ENCODE measurements around the gene ANG. TPM values are rescaled to one million over a fixed set of nuclear protein-coding genes. Genes with fewer than 3 reads are reported as not detected.

The ANG gene
- 1.7 and 2.6 TPM in 2 replicates for total RNA-seq

DNA sequence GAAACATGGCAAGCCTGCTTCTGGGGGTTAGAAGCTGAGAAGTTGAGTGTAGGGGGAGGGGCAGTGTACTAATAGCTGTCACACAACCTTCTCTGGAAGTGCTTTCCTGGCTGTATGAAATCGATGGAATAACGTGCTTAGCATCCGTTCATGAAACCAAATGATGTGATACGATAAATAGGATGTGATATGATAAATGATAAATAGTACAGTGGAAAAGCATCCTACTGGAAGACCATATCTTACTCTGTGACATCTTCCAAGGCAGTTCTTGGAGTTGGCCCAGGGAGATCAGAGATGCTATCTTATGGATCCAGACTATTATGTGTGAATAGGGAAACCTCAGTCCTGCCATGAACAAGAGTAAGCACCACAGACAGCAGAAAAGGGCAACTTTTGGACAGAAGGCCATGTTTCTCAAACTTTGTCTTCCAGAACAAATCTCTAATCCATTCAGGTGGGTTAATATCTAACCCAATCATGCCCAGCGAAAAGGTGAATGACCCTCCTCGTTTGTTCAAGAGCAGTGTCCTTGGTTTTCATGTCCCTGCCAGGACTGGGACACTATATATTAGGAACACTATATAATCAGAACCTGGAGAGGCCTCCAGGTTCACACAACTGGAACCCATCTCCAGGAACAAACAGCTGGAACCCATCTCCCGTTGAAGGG lies at the start of gene ANG:
TSS of gene ANG (plus strand) at position 598 of the 673 bp plus-strand sequence. CDS start 4,801 bp downstream, outside the sequence.

DNA sequence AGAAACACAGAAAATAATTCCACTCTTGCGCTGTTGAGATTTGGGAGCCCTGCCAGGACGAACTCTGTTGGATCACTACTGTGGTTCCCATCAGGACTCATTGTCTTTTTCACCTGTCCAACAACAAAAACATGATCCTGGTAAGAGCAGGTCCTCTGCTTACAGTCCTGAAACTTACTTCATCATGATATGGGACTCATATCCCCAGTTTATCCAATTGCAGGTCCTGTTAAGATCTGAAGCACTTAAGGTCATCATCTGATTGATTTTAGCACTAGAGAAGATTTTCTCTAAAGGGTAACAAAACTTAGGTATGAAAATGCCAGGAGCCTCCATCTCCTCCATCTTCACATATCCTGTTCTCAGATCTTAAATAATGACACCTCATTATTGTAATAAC lies 47.0 kb upstream of the ANG start, which contains the start of gene OR6S1:
TSS of gene OR6S1 (minus strand) at position 101 of the 400 bp plus-strand sequence. CDS start at position 101, 0 bp downstream.

GRCh38 chr14:20683891-20684661 lies 4.5 kb upstream of the ANG start, which contains the start of gene RNASE4:
Gene RNASE4, plus strand, starts transcription at chr14:20684560. Its CDS starts 14,812 bp downstream, at chr14:20699372.

Other genes starting within 250 kb of the ANG start
- 15.0 and 17.6 TPM in 2 replicates for gene OSGEP, start 234.0 kb upstream of the ANG start, total RNA-seq
- gene APEX1, start 233.5 kb upstream of the ANG start, total RNA-seq = 64.9 and 86.6 TPM in 2 replicates
- 17.4 and 27.3 TPM in 2 replicates for gene PIP4P1, start 227.3 kb upstream of the ANG start, total RNA-seq
- gene PNP, start 219.4 kb upstream of the ANG start, total RNA-seq = 40.6 and 84.1 TPM in 2 replicates
- gene RNASE10, start 183.2 kb upstream of the ANG start, total RNA-seq = not detected in 2 replicates
- gene RNASE9, start 127.7 kb upstream of the ANG start, total RNA-seq = not detected in 2 replicates
- not detected in 2 replicates for gene RNASE11, start 100.8 kb upstream of the ANG start, total RNA-seq
- not detected in 2 replicates for gene RNASE12, start 97.4 kb upstream of the ANG start, total RNA-seq
- not detected in 2 replicates for gene OR6S1, start 47.1 kb upstream of the ANG start, total RNA-seq
- gene RNASE4, start 4.2 kb upstream of the ANG start, total RNA-seq = 3.8 and 7.4 TPM in 2 replicates
- not detected in 2 replicates for gene EDDM3A, start 57.1 kb downstream of the ANG start, total RNA-seq
- gene EDDM3B, start 79.6 kb downstream of the ANG start, total RNA-seq = not detected in 2 replicates
- not detected in 2 replicates for gene RNASE6, start 92.5 kb downstream of the ANG start, total RNA-seq
- not detected in 2 replicates for gene RNASE1, start 114.1 kb downstream of the ANG start, total RNA-seq
- not detected in 2 replicates for gene RNASE3, start 202.6 kb downstream of the ANG start, total RNA-seq

Measured in nasal cavity respiratory epithelium epithelial cell of viscerocranial mucosa (primary cell).